CD4-positive, alpha-beta memory T cell (primary cell): Measurements from ENCODE around the gene VWA1. TPM values are rescaled to one million over a fixed set of nuclear protein-coding genes. Genes with fewer than 3 reads are reported as not detected.

Experiments
- CTCF ChIA-PET: fragments of 350-600 bp; sonication (Branson Sonifier 250); formaldehyde crosslinking; loops from one replicate; lab custom pipeline; 2021; ENCODE audit warnings: inconsistent platforms; ENCODE audit not compliant: partially characterized antibody; lab: Charles Lee
- POLR2A ChIA-PET: fragments of 350-600 bp; sonication (Branson Sonifier 250); formaldehyde crosslinking; loops from one replicate; lab custom pipeline; 2021; ENCODE audit not compliant: partially characterized antibody; lab: Charles Lee
- DNase-seq, 5 donors: peaks; one replicate each; pipeline versions ENCODE4 v3.0.0 to v3.0.0-alpha.2; 2020 to 2022; ENCODE audit warnings: mixed read lengths in 1 of 5
- H3K27ac ChIP-seq: one replicate; pipeline ENCODE4 v1.7.0; 2013; ENCODE audit warnings: low read depth, low read length
- H3K27me3 ChIP-seq: 2 replicates; pipeline ENCODE4 v1.7.0; 2013; ENCODE audit warnings: mild to moderate bottlenecking, low read length, moderate library complexity; ENCODE audit not compliant: insufficient read depth
- H3K36me3 ChIP-seq: 2 replicates; pipeline ENCODE4 v1.7.0; 2013; ENCODE audit warnings: mild to moderate bottlenecking, low read length, moderate library complexity; ENCODE audit not compliant: insufficient read depth
- H3K4me1 ChIP-seq: 2 replicates; pipeline ENCODE4 v1.7.0; 2013; ENCODE audit warnings: mild to moderate bottlenecking, low read length, moderate library complexity; ENCODE audit not compliant: insufficient read depth
- H3K4me3 ChIP-seq, 2 donors: one replicate each; pipeline ENCODE4 v1.7.0; 2013; ENCODE audit warnings: low read length in 2 of 2, mild to moderate bottlenecking in 1 of 2
- H3K9me3 ChIP-seq, 2 donors: one replicate each; pipeline ENCODE4 v1.7.0; 2013; ENCODE audit warnings: low read length in 2 of 2, control low read depth in 1 of 2; ENCODE audit not compliant: control insufficient read depth in 1 of 2
- H3K27ac Mint-ChIP-seq, 7 donors: one replicate each; pipeline ENCODE4 v1.8.0; 2020 to 2021; ENCODE audit warnings: mixed read lengths in 7 of 7, mild to moderate bottlenecking in 6 of 7, inconsistent platforms in 3 of 7, moderate library complexity in 3 of 7
- H3K27me3 Mint-ChIP-seq, 2 donors: one replicate each; pipeline ENCODE4 v1.8.0; 2020 to 2021; ENCODE audit warnings: mixed read lengths in 2 of 2
- H3K36me3 Mint-ChIP-seq, 2 donors: one replicate each; pipeline ENCODE4 v1.8.0; 2020 to 2021; ENCODE audit warnings: mixed read lengths in 2 of 2, inconsistent platforms in 1 of 2, mild to moderate bottlenecking in 1 of 2
- H3K4me1 Mint-ChIP-seq, 4 donors: one replicate each; pipeline ENCODE4 v1.8.0; 2020 to 2021; ENCODE audit warnings: mixed read lengths in 4 of 4, mild to moderate bottlenecking in 1 of 4
- H3K4me3 Mint-ChIP-seq, 8 donors: one replicate each; pipeline ENCODE4 v1.8.0; 2020 to 2021; ENCODE audit warnings: mixed read lengths in 8 of 8, mild to moderate bottlenecking in 7 of 8, moderate library complexity in 6 of 8, inconsistent platforms in 3 of 8
- H3K9me3 Mint-ChIP-seq, 8 donors: one replicate each; pipeline ENCODE4 v1.8.0; 2020 to 2021; ENCODE audit warnings: mixed read lengths in 8 of 8, mild to moderate bottlenecking in 5 of 8, inconsistent platforms in 3 of 8, moderate library complexity in 1 of 8
- intact Hi-C: fragments of 100-400 bp; cut with micrococcal nuclease; formaldehyde crosslinking; loops from one replicate; pipeline ENCODE4 v1.15.1; 2023
- polyA plus RNA-seq, 2 donors: library from polyadenylated mRNA; unstranded; fragments of 300-500 nt; fragmentation: Illumina TruSeq; gene quantifications; one replicate each; pipeline ENCODE4 v1.2.3, GENCODE V29; 2021
- total RNA-seq, 2 experiments: library from RNA; stranded (reverse); gene quantifications; one replicate each; pipeline ENCODE4 v1.2.3, GENCODE V29; 2021

Gene VWA1
- total and polyA plus RNA-seq, 4 experiments from 2014 or later: not detected

DNA sequence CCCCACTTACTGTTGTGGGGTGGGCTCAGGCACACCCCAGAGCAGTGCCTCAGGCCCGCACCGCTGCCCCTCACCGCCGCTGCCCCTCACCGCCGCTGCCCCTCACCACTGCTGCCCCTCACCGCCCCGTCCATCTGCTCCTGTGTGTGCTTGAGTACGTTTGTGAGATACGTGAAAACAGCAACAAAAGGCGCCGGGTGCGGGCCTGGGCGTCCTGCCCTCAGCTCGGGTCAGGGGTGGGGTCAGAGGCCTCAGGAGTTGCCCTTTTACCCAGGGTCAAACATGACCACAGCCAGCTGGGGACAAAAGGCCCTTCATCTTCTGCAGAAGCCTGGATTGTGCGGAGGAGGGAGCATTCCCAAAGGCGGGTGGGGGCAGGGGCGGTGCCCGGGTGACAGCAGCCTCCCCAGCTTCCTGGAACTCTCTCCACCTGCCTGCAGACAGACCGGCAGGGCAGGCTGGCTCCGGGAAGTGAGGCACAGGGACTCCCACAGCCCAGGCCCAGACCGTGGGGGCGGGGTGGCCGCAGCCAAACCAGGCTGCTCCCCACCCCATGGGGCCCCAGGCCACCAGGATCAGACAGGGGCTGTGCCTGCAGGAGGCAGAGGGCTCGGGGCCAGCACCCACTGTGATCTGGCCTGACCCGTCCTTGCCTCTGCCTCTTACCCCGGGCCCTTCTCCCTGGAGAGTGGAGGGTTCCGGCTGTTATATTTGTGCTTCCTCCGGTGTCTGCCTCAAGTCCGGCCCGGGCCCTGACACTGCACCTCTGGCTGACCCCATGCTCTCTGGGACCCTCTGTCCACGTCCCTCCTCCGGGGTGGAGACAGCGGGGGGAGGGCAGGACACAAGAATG, 2.3 kb upstream of the VWA1 start:
- Histone ChIP-seq H3K27ac (no peak overlapping the region), H3K4me3 (no peak overlapping the region), H3K27me3 (peaks cover 24% of the 10 kb centered on the region), H3K36me3 (no peaks in the 10 kb centered on the region), H3K4me1 (peaks cover 7% of the 10 kb centered on the region), H3K9me3 (no peaks in the 10 kb centered on the region)
- Mint-ChIP-seq H3K9me3 (no peaks in the 10 kb centered on the region), H3K4me1 (peaks cover 0 to 13% (median 3%) of the 10 kb centered on the region in 4 donors), H3K4me3 (no peak overlapping the region), H3K36me3 (no peaks in the 10 kb centered on the region), H3K27me3 (peaks cover 14 to 19% of the 10 kb centered on the region in 2 donors), H3K27ac (no peak overlapping the region)
- intact Hi-C loops: no loop called here
- ChIA-PET POLR2A (no interaction called here), CTCF (no interaction called here)
- DNase-seq: peak in 1 of 5 donors; percentile 29

DNA sequence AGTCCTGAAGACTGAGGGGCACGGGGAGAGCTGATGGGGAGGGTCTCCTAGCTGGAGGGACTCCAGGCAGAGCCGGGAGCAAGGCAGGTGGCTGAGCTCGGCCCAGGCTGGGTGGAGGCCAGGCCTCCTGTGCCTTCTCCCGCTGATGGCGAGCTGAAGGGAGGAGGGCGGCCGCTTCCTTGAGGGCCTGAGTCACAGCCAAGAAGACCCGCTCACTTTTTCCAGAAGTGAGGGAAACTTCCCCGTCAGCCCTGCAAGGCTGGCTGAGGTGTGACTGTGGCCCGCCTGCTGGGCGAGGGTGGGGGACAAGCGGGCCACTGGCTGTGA, 1.7 kb upstream of the VWA1 start:
- ChIA-PET CTCF (no interaction called here), POLR2A (no interaction called here)
- Histone ChIP-seq H3K9me3 (no peaks in the 10 kb centered on the region), H3K36me3 (no peaks in the 10 kb centered on the region), H3K4me3 (no peak overlapping the region), H3K27ac (no peak overlapping the region), H3K4me1 (peaks cover 7% of the 10 kb centered on the region), H3K27me3 (peaks cover 24% of the 10 kb centered on the region)
- no peak overlapping the region for H3K27ac Mint-ChIP-seq
- peaks cover 12 to 16% of the 10 kb centered on the region in 2 donors for H3K27me3 Mint-ChIP-seq
- intact Hi-C loops: no loop called here
- DNase-seq: peak in 1 of 5 donors; percentile 30
- H3K4me3 Mint-ChIP-seq: no peak overlapping the region
- no peaks in the 10 kb centered on the region for H3K36me3 Mint-ChIP-seq
- H3K9me3 Mint-ChIP-seq: no peaks in the 10 kb centered on the region
- peaks cover 0 to 8% (median under 1%) of the 10 kb centered on the region in 4 donors for H3K4me1 Mint-ChIP-seq

DNA sequence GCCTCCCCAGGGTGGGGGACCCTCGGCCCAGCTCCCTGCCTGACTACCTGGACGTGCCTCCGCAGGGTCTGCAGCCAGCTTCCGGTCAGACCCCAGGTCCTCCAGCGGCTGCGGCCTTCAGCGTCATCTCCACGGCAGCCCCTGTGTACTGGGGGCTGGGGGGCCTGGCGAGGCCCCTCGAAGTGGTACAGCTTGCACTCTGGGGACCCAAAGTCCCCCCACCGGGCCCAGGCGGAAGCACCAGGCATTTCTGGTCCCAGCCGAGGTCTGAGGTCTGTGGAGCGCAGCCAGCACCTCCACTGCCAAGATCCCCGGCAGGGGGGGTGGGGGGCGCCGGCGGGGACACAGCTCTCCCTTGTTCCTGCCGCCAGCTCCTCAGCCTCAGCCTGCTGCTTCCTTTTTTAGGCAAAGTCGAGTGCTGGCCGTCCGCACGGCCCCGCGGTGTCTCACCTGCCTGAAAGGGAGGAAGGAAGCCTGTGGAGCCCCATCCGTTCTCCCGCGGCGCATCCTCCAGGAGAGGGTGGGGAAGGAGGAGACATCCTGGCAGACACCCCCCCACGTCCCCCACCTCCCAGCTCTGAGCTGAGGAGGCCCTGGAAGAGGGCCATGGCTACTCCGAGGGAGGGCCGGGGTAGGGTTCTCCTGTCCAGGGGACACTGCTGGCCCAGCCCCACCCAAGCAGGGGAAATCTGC, 1.2 kb upstream of the VWA1 start:
- Histone ChIP-seq H3K27me3 (peaks cover 24% of the 10 kb centered on the region), H3K27ac (no peak overlapping the region), H3K36me3 (no peaks in the 10 kb centered on the region), H3K4me3 (no peak overlapping the region), H3K9me3 (no peaks in the 10 kb centered on the region), H3K4me1 (peaks cover 7% of the 10 kb centered on the region)
- peak in 1 of 5 donors; percentile 37 for DNase-seq
- Mint-ChIP-seq H3K9me3 (no peaks in the 10 kb centered on the region), H3K27me3 (peaks cover 12 to 14% of the 10 kb centered on the region in 2 donors), H3K4me1 (peaks cover 0 to 8% (median under 1%) of the 10 kb centered on the region in 4 donors), H3K4me3 (peak overlapping the region in 1 of 8 donors; percentile 77), H3K36me3 (no peaks in the 10 kb centered on the region), H3K27ac (no peak overlapping the region)
- CTCF ChIA-PET: no interaction called here
- POLR2A ChIA-PET: no interaction called here
- intact Hi-C loops: no loop called here

DNA sequence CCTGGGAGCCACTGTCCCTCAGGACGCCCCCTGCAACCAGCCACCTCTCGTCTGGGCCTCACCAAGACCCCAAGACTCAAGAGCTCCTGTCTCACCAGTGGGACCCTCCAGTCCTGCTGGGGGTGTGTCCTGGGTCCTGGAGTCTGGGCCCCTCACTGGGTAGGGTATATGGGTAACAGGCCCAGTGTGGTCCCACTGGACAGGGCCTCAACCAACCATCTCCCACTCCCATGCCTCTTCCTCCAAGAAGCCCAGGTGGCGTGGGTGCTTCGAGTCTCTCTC, 725 bp upstream of the VWA1 start:
- ChIA-PET POLR2A (no interaction called here), CTCF (no interaction called here)
- Mint-ChIP-seq H3K9me3 (no peaks in the 10 kb centered on the region), H3K36me3 (no peaks in the 10 kb centered on the region), H3K4me1 (peaks cover 0 to 8% (median under 1%) of the 10 kb centered on the region in 4 donors), H3K27me3 (peaks cover 10 to 12% of the 10 kb centered on the region in 2 donors), H3K27ac (no peak overlapping the region), H3K4me3 (peak overlapping the region in 2 of 8 donors; percentile 15 to 77)
- no peaks in the 10 kb centered on the region for H3K9me3 ChIP-seq
- peaks cover 7% of the 10 kb centered on the region for H3K4me1 ChIP-seq
- no peak overlapping the region for H3K4me3 ChIP-seq
- H3K36me3 ChIP-seq: no peaks in the 10 kb centered on the region
- no peak for DNase-seq
- H3K27ac ChIP-seq: no peak overlapping the region
- H3K27me3 ChIP-seq: peaks cover 24% of the 10 kb centered on the region
- intact Hi-C loops: no loop called here

DNA sequence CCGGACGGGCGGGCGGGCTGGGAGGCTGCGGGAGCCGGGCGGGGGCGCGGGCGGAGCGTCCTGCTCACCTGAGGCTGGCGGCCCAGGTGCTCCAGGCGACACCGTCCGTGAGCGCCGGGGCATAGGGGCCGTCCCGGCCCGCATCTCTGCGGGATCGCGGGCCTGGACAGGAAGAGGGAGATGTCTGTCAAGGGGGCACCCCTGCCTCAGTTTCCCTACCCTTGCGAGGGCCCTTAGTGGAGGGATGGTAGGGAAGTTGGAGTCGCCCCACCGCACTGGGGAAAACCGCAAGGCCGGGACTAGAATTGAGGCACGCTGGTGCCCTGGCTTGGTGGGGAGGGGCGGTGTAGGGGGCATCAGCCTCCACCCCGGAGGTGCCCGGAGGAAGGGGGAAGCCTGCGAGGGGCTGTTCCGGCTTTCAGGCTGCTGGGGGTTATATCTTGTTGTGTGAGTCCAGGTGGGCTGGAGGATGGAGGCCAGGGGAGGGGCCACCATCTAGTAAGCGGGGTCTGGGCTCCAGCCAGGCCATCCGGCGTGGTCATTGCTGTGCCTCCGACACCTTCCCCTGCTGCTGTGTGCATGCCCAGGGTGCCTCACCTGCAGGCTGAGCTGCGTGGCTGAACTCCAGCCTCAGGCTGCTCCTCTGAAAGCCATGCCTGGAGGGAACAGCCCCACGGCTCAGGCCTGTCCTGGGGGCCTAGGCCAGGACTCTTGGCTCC, 580 bp downstream of the VWA1 start:
- ChIA-PET CTCF (no interaction called here), POLR2A (no interaction called here)
- H3K4me3 ChIP-seq: no peak overlapping the region
- H3K9me3 ChIP-seq: no peaks in the 10 kb centered on the region
- H3K36me3 ChIP-seq: no peaks in the 10 kb centered on the region
- H3K27me3 ChIP-seq: peaks cover 24% of the 10 kb centered on the region
- H3K4me1 ChIP-seq: peaks cover 7% of the 10 kb centered on the region
- Mint-ChIP-seq H3K9me3 (no peaks in the 10 kb centered on the region), H3K27ac (no peak overlapping the region), H3K27me3 (peaks cover 10 to 12% of the 10 kb centered on the region in 2 donors), H3K4me1 (peaks cover 0 to 8% (median 3%) of the 10 kb centered on the region in 4 donors), H3K4me3 (peak overlapping the region in 6 of 8 donors; percentile 21 to 72 (median 46)), H3K36me3 (no peaks in the 10 kb centered on the region)
- DNase-seq: peak in 1 of 5 donors; percentile 33
- no peak overlapping the region for H3K27ac ChIP-seq
- intact Hi-C loops: no loop called here

DNA sequence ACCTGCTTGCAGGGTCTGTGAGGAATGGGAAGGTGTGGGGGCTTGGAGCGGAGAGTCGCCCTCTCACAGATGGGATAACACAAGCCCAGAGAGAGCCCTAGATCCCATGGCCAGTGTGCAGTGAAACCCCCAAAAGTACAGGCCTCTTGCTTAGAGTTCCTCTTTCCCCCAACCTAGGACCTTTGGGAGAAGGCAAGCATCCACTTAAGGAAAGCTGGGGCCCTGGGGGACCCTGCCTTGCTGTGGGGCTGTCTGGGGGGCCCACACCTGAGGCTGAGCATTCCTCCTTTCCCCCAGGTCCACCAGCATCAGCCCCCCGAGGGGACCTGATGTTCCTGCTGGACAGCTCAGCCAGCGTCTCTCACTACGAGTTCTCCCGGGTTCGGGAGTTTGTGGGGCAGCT, 1.1 kb downstream of the VWA1 start:
- H3K27ac ChIP-seq: no peak overlapping the region
- no peaks in the 10 kb centered on the region for H3K36me3 ChIP-seq
- intact Hi-C loops: no loop called here
- H3K4me1 ChIP-seq: peaks cover 7% of the 10 kb centered on the region
- H3K9me3 Mint-ChIP-seq: no peaks in the 10 kb centered on the region
- no peak overlapping the region for H3K27ac Mint-ChIP-seq
- peaks cover 24% of the 10 kb centered on the region for H3K27me3 ChIP-seq
- no peaks in the 10 kb centered on the region for H3K36me3 Mint-ChIP-seq
- DNase-seq: peak in 1 of 5 donors; percentile 25
- no peaks in the 10 kb centered on the region for H3K9me3 ChIP-seq
- no peak overlapping the region for H3K4me3 ChIP-seq
- H3K27me3 Mint-ChIP-seq: peaks cover 10 to 12% of the 10 kb centered on the region in 2 donors
- H3K4me1 Mint-ChIP-seq: peaks cover 0 to 8% (median 3%) of the 10 kb centered on the region in 4 donors
- ChIA-PET CTCF (no interaction called here), POLR2A (no interaction called here)
- H3K4me3 Mint-ChIP-seq: peak overlapping the region in 3 of 8 donors; percentile 51 to 72 (median 52)
